Nephron (organoid): ENCODE measurements around the gene SCN4A.
A peak's percentile ranks its signal among the peaks of the same experiment; 100 is the strongest.
"Not testable (repeated sequence)": the region's sequence is repeated elsewhere in the genome, so short reads cannot be mapped to it uniquely, and the experiment has no call there.

ENCODE experiments used
- H3K27ac Mint-ChIP-seq, 3 experiments: 2 replicates each; pipeline ENCODE4 v1.8.0; 2020; ENCODE audit warnings: mixed read lengths in 3 of 3, mild to moderate bottlenecking in 2 of 3, moderate library complexity in 1 of 3
- H3K27me3 Mint-ChIP-seq: 2 replicates; pipeline ENCODE4 v1.8.0; 2021; ENCODE audit warnings: low read depth, mild to moderate bottlenecking, moderate library complexity, mixed read lengths
- H3K36me3 Mint-ChIP-seq: 2 replicates; pipeline ENCODE4 v1.8.0; 2020; ENCODE audit warnings: low read depth, mixed read lengths
- H3K4me1 Mint-ChIP-seq: 2 replicates; pipeline ENCODE4 v1.8.0; 2020; ENCODE audit warnings: mixed read lengths
- H3K4me3 Mint-ChIP-seq, 3 experiments: 2 replicates each; pipeline ENCODE4 v1.8.0; 2020; ENCODE audit warnings: mild to moderate bottlenecking in 3 of 3, mixed read lengths in 3 of 3, moderate library complexity in 2 of 3
- H3K9me3 Mint-ChIP-seq: 2 replicates; pipeline ENCODE4 v1.8.0; 2020; ENCODE audit warnings: mixed read lengths
- TF ChIP-seq, protein P1 (sequence below), 3 experiments: fragments of 200-600 bp; sonication (generic); IDR thresholded peaks; one replicate each; pipeline ENCODE4 v1.5.0; 2021; ENCODE audit warnings: antibody characterized with exemption in 3 of 3; ENCODE audit not compliant: unreplicated experiment in 3 of 3

The SCN4A gene

DNA sequence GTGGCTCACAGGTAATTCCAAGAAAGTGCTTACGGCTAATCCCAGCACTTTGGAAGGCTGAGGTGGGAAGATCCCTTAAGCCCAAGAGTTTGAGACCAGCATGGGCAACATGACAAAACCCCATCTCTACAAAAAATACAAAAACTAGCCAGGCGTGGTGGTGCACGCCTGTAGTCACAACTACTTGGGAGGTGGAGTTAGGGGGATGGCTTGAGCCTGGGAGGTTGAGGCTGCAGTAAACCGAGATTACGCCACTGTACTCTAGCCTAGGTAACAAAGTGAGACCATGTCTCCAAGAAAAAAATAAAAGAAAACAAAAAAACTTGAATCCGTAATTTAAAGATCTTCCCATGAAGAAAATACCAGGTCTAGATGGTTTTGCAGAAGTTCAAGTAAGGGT lies 42.7 kb upstream of the SCN4A start:
- no peaks in the 10 kb centered on the region for H3K9me3 Mint-ChIP-seq
- no peaks in the 10 kb centered on the region for H3K36me3 Mint-ChIP-seq
- peaks cover 3% of the 10 kb centered on the region for H3K27me3 Mint-ChIP-seq
- TF ChIP-seq, protein P1, sequence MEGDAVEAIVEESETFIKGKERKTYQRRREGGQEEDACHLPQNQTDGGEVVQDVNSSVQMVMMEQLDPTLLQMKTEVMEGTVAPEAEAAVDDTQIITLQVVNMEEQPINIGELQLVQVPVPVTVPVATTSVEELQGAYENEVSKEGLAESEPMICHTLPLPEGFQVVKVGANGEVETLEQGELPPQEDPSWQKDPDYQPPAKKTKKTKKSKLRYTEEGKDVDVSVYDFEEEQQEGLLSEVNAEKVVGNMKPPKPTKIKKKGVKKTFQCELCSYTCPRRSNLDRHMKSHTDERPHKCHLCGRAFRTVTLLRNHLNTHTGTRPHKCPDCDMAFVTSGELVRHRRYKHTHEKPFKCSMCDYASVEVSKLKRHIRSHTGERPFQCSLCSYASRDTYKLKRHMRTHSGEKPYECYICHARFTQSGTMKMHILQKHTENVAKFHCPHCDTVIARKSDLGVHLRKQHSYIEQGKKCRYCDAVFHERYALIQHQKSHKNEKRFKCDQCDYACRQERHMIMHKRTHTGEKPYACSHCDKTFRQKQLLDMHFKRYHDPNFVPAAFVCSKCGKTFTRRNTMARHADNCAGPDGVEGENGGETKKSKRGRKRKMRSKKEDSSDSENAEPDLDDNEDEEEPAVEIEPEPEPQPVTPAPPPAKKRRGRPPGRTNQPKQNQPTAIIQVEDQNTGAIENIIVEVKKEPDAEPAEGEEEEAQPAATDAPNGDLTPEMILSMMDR (IDR thresholded peaks at IDR 0.05; ENCODE audit: unreplicated experiment in 3 of 3), result no peak
- H3K27ac Mint-ChIP-seq, result no peak overlapping the region
- no peaks in the 10 kb centered on the region for H3K4me1 Mint-ChIP-seq
- H3K4me3 Mint-ChIP-seq, result no peak overlapping the region

DNA sequence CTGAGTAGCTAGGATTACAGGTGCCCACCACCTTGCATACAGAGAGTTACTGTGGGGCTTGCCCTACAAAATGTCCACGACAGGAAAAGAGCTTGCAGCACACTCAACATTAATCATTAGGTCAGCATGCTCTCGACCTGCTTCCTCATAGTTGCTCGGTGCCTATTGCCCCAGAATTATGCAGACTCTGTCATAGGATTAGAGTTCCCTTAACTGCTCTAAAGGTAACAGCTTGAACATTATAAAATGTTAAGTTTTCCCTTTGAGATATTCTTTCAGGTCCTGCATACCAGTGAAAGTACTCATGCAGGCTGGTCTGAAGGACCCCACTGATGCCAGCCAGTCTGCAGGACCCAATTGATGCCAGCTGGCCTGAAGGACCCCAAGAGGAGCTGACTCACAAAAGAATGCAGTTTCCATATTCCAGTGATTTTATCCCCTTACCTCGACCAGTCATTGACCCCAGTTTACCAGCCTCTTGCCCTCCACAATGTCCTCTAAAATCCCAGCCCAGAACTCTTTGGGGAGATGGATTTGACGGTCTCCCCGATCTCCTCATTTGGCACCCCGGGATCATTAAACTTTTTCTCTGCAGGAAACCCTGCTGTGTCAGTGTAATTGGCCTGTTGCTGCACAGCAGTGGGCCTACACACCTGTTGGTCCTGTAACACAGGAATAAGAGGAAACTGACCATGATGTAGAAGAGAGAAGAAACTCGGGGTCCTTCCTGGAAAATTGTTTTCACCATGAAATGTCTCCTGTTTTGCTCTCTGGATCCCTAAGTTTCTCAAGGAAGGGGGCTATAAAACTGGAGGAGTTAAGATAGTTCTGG lies 37.1 kb upstream of the SCN4A start:
- Mint-ChIP-seq H3K4me1 (peaks cover 16% of the 10 kb centered on the region), H3K4me3 (no peak overlapping the region), H3K27me3 (peaks cover 6% of the 10 kb centered on the region), H3K36me3 (no peaks in the 10 kb centered on the region), H3K9me3 (no peaks in the 10 kb centered on the region), H3K27ac (no peak overlapping the region)
- TF ChIP-seq, protein P1 (IDR thresholded peaks at IDR 0.05; ENCODE audit: unreplicated experiment in 3 of 3), result no peak

DNA sequence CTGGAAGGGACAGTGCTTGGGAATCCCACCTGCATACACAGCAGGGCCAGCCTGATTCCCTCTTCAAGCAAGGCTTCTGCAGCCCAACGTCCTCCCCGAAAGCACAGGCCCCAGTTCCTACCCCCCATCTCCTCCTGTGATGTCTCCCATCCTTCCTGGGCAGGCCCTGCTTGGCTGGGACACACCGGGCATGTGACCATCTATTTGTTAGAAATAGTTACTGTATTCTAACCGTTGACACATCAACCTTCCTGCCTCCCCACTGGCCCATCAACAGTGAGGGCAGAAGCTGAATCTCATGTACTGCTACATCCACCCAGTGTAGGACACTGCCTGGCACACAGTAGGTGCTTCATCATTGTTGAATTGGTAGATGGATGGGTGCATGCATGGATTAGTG lies 36.1 kb upstream of the SCN4A start:
- H3K27ac Mint-ChIP-seq, result no peak overlapping the region
- no peaks in the 10 kb centered on the region for H3K9me3 Mint-ChIP-seq
- peaks cover 6% of the 10 kb centered on the region for H3K27me3 Mint-ChIP-seq
- peaks cover 16% of the 10 kb centered on the region for H3K4me1 Mint-ChIP-seq
- H3K4me3 Mint-ChIP-seq, result no peak overlapping the region
- TF ChIP-seq, protein P1 (IDR thresholded peaks at IDR 0.05; ENCODE audit: unreplicated experiment in 3 of 3), result no peak
- H3K36me3 Mint-ChIP-seq, result no peaks in the 10 kb centered on the region

DNA sequence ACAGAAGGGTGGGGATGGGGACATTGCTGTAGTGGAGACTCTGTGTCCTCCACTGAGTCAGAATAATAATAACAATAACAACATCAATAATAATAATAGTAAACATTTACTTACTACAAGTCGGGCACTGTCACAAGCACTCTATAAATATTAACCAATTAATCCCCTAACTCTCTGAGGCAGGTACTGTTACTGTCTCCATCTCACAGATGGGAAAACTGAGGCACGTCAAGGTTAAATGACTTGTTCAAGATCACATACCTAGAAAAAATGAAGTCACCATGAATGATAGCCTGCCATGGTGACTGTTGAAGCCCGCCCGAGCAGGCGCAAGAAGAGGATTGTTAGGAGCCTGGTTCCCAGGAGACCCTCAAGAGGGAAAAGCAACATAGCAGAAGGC lies 35.6 kb upstream of the SCN4A start:
- Mint-ChIP-seq H3K4me1 (peaks cover 16% of the 10 kb centered on the region), H3K4me3 (no peak overlapping the region), H3K9me3 (no peaks in the 10 kb centered on the region), H3K27ac (no peak overlapping the region), H3K27me3 (peaks cover 6% of the 10 kb centered on the region), H3K36me3 (no peaks in the 10 kb centered on the region)
- TF ChIP-seq, protein P1 (IDR thresholded peaks at IDR 0.05; ENCODE audit: unreplicated experiment in 3 of 3), result no peak

DNA sequence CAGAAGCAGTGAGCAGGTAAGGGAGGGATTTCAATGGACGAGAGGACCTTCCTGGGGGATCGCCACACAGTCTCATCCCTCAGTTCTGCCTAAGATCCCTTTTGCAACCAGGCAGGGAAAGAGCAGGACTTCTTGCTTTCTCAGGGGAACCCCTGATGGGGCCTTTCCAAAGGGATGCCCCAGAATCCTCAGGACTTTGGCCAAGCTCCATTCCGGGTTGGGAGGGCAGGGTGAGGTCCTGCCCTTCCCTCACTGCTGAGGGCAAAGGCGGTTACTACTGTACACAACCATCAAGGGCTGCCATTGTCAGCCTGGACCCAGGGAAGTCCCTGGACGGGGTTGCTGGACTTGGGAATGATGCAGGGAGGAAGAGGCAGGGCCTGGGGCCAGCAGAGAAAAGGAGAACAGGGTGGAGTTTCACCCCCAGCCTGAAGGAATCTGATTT lies 35.1 kb upstream of the SCN4A start:
- Mint-ChIP-seq H3K27ac (peak overlapping the region in 1 of 3 experiments; percentile 51), H3K36me3 (no peaks in the 10 kb centered on the region), H3K27me3 (peaks cover 6% of the 10 kb centered on the region), H3K4me1 (peaks cover 16% of the 10 kb centered on the region), H3K4me3 (no peak overlapping the region), H3K9me3 (no peaks in the 10 kb centered on the region)
- TF ChIP-seq, protein P1 (IDR thresholded peaks at IDR 0.05; ENCODE audit: unreplicated experiment in 3 of 3), result no peak

DNA sequence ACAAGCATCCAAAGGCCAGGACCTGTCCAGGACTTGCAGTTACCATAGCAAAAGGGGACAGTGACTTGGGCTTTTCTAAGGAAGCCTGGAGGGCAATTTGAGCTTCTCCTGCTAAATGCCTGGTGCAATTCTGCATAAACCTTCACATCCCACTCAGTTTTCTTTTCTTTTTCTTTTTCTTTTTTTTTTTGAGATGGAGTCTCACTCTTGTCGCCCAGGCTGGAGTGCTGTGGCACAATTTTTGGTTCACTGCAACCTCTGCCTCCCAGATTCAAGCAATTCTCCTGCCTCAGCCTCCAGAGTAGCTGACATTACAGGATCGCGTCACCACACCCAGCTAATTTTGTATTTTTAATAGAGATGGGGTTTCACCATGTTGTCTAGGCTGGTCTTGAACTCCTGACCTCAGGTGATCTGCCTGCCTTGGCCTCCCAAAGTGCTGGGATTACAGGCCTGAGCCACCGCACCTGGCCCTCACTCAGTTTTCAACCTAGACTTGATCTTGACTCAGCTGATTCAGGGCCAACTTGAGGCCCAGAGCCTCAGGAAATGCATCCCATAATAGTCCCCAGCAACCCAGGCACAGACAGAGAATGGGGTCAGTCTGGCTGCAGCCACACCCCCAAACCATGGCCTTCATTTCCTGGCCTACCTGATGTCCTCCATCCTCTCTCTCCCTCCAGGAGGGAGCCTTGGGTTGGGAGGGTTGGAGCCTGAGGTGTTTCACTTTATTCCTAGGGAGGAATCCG lies 34.5 kb upstream of the SCN4A start:
- not testable (repeated sequence) for H3K36me3 Mint-ChIP-seq, H3K9me3 Mint-ChIP-seq, H3K27me3 Mint-ChIP-seq, H3K4me3 Mint-ChIP-seq
- Mint-ChIP-seq H3K27ac (peak overlapping the region in 1 of 3 experiments; percentile 51), H3K4me1 (peaks cover 16% of the 10 kb centered on the region)
